ENCODE measurements around the gene FDPS.
A peak's percentile ranks its signal among the peaks of the same experiment; 100 is the strongest.
"Not testable (repeated sequence)": the region's sequence is repeated elsewhere in the genome, so short reads cannot be mapped to it uniquely, and the experiment has no call there.

Gene FDPS

GRCh38 chr1:155322571-155322952 is 13.9 kb downstream of the FDPS start:
- no peaks in the 10 kb centered on the region for H3K9me3 ChIP-seq (ENCODE audit: control insufficient read depth, insufficient read depth, low read length)
- no peak overlapping the region for H3K9ac ChIP-seq (ENCODE audit: low read depth, low read length)
- peaks cover 6% of the 10 kb centered on the region for H3K36me3 ChIP-seq (ENCODE audit: control insufficient read depth, insufficient read depth, low read length)
- peaks cover 16% of the 10 kb centered on the region for H3K4me1 ChIP-seq (ENCODE audit: control insufficient read depth, insufficient read depth, low read length)
- H3K27me3 ChIP-seq (ENCODE audit: control insufficient read depth, insufficient read depth, low read length), result peaks cover 12% of the 10 kb centered on the region
- H3K4me3 ChIP-seq (ENCODE audit: low read depth, low read length), result peak overlapping the region; percentile 97

- Histone ChIP-seq H3K27me3 (ENCODE audit: control insufficient read depth, insufficient read depth, low read length) (peaks cover 12% of the 10 kb centered on the region), H3K36me3 (ENCODE audit: control insufficient read depth, insufficient read depth, low read length) (peaks cover 10% of the 10 kb centered on the region), H3K4me3 (ENCODE audit: low read depth, low read length) (peak overlapping the region; percentile 97), H3K9ac (ENCODE audit: low read depth, low read length) (no peak overlapping the region), H3K9me3 (ENCODE audit: control insufficient read depth, insufficient read depth, low read length) (no peaks in the 10 kb centered on the region), H3K4me1 (ENCODE audit: control insufficient read depth, insufficient read depth, low read length) (peaks cover 16% of the 10 kb centered on the region)
Observed at GRCh38 chr1:155322953-155323728, 14.5 kb downstream of the FDPS start.

DNA sequence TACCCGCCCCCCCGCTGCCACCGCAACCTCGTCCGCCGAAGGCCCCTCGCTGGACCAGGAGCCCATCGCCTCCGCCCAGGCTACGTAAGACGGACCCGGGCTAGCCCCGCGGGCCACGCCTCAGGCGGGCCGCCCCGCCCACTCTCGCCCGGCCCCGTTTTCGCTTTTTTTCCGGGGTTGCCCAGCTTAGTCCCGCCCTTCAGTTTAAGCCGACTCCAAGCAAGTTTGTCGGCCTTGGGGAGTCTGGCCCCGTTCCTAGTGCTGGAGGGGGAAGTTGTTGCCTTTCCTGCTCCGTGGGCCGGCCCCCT is 15.0 kb downstream of the FDPS start:
- no peaks in the 10 kb centered on the region for H3K9me3 ChIP-seq (ENCODE audit: control insufficient read depth, insufficient read depth, low read length)
- peaks cover 12% of the 10 kb centered on the region for H3K27me3 ChIP-seq (ENCODE audit: control insufficient read depth, insufficient read depth, low read length)
- H3K9ac ChIP-seq (ENCODE audit: low read depth, low read length), result peak overlapping the region; percentile 74
- peaks cover 16% of the 10 kb centered on the region for H3K4me1 ChIP-seq (ENCODE audit: control insufficient read depth, insufficient read depth, low read length)
- peak overlapping the region; percentile 97 for H3K4me3 ChIP-seq (ENCODE audit: low read depth, low read length)
- H3K36me3 ChIP-seq (ENCODE audit: control insufficient read depth, insufficient read depth, low read length), result peaks cover 14% of the 10 kb centered on the region

DNA sequence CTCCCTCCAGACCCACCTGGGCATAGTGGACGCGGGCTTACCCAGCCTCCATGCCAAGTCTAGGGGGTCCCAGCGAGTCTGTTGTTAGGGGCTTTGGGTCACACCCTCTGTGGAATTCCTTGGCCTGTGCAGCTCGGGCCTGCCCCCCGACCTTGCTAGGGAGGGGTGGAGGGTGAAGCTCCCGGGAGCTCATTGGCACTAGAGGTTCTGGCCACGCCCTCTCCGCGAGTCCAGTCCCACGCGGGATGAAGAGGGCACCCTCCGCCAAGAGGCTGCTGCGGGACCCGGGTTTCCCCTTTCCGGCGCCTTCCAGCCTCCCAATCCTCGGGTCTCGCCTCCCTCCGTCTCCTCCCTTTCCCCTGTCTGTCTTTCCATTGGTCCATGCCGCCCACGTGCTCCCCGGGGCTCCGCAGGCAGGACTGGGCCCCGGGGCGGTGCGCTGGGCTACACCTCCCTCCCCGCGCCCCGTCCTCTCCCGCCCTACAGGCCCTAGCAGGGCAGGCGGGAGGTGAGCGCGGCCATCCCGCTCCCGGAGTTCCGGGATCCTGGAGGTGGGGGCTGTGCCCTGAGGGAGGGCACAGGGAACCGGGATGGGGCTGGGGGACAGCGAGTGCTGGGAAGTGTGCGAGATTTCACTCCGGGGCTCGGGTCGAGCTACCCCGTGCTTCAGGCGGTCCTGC is 15.5 kb downstream of the FDPS start:
- Histone ChIP-seq H3K9me3 (ENCODE audit: control insufficient read depth, insufficient read depth, low read length) (no peaks in the 10 kb centered on the region), H3K36me3 (ENCODE audit: control insufficient read depth, insufficient read depth, low read length) (peaks cover 14% of the 10 kb centered on the region), H3K27me3 (ENCODE audit: control insufficient read depth, insufficient read depth, low read length) (peaks cover 12% of the 10 kb centered on the region), H3K4me1 (ENCODE audit: control insufficient read depth, insufficient read depth, low read length) (peaks cover 16% of the 10 kb centered on the region), H3K9ac (ENCODE audit: low read depth, low read length) (peak overlapping the region; percentile 74), H3K4me3 (ENCODE audit: low read depth, low read length) (peak overlapping the region; percentile 97)

DNA sequence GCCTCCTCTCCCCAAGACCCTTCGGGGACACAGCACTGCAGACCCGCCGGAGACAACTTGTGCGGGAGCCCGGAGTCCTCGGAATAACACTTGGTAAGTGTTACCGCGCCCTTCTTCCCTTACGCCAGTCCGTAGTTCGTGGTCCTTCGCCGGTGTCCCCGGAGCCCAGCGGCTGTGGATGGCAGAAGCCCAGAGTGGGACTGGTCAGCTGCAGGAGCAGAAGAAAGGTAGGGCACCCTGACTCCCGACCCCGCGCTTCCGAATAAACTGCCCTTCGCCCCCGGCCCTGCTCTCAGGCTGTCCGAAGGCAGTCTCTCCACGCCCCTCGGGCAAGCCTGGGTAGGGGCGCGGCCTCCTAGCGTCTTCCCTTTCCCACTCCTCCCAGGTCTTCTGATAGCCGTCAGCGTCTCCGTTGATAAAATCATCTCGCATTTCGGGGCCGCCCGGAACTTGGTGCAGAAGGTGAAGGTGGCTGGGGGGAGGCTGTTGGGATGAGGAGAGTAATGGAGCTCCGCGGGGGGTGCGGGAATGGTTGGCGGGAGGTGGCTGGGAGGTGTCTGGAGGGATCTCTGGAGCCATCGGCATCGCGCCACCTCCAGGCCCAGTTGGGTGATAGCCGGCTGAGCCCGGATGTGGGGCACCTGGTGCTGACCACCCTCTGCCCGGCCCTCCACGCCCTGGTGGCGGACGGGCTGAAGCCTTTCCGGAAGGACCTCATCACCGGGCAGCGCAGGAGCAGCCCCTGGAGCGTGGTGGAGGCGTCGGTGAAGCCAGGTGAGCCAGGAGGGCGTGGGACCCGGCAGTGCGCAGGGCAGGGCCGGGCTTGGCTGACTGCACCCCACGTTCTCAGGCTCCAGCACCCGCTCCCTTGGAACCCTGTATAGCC is 16.3 kb downstream of the FDPS start:
- H3K9me3 ChIP-seq (ENCODE audit: control insufficient read depth, insufficient read depth, low read length), result no peaks in the 10 kb centered on the region
- H3K4me3 ChIP-seq (ENCODE audit: low read depth, low read length), result peak overlapping the region; percentile 97
- H3K36me3 ChIP-seq (ENCODE audit: control insufficient read depth, insufficient read depth, low read length), result peaks cover 16% of the 10 kb centered on the region
- H3K9ac ChIP-seq (ENCODE audit: low read depth, low read length), result peak overlapping the region; percentile 74
- H3K4me1 ChIP-seq (ENCODE audit: control insufficient read depth, insufficient read depth, low read length), result peaks cover 15% of the 10 kb centered on the region
- H3K27me3 ChIP-seq (ENCODE audit: control insufficient read depth, insufficient read depth, low read length), result peaks cover 12% of the 10 kb centered on the region

DNA sequence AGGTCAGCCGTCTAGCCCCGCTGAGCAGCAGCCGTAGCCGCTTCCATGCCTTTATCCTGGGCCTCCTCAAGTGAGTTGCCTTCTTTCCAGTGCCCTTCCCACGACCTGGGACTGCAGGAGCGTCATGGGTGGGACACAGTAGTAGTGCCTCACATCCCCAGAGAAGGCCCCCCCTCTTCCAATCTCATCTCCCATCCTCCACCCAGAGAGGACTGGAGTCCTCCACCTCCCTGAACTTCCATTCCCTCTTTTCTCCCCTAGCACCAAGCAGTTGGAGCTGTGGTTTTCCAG is 16.9 kb downstream of the FDPS start:
- peak overlapping the region; percentile 97 for H3K4me3 ChIP-seq (ENCODE audit: low read depth, low read length)
- H3K4me1 ChIP-seq (ENCODE audit: control insufficient read depth, insufficient read depth, low read length), result peaks cover 12% of the 10 kb centered on the region
- H3K36me3 ChIP-seq (ENCODE audit: control insufficient read depth, insufficient read depth, low read length), result peaks cover 21% of the 10 kb centered on the region
- H3K9me3 ChIP-seq (ENCODE audit: control insufficient read depth, insufficient read depth, low read length), result no peaks in the 10 kb centered on the region
- H3K27me3 ChIP-seq (ENCODE audit: control insufficient read depth, insufficient read depth, low read length), result peaks cover 12% of the 10 kb centered on the region
- H3K9ac ChIP-seq (ENCODE audit: low read depth, low read length), result no peak overlapping the region

- peaks cover 26% of the 10 kb centered on the region for H3K36me3 ChIP-seq (ENCODE audit: control insufficient read depth, insufficient read depth, low read length)
- peaks cover 12% of the 10 kb centered on the region for H3K4me1 ChIP-seq (ENCODE audit: control insufficient read depth, insufficient read depth, low read length)
- H3K4me3 ChIP-seq (ENCODE audit: low read depth, low read length), result no peak overlapping the region
- no peaks in the 10 kb centered on the region for H3K9me3 ChIP-seq (ENCODE audit: control insufficient read depth, insufficient read depth, low read length)
- no peak overlapping the region for H3K9ac ChIP-seq (ENCODE audit: low read depth, low read length)
- H3K27me3 ChIP-seq (ENCODE audit: control insufficient read depth, insufficient read depth, low read length), result peaks cover 12% of the 10 kb centered on the region
Observed at GRCh38 chr1:155326020-155326526, 17.4 kb downstream of the FDPS start.

DNA sequence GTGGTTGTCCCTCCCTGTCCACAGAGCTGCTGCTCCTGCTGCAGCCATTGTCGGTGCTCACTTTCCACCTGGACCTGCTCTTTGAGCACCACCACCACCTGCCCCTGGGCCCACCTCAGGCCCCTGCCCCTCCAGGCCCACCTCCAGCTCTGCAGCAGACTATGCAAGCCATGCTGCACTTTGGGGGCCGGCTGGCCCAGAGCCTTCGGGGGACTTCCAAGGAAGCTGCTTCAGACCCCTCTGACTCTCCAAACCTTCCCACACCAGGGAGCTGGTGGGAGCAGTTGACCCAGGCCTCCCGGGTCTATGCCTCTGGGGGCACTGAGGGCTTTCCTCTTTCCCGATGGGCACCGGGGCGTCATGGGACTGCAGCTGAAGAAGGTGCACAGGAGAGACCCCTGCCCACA is 18.0 kb downstream of the FDPS start:
- Histone ChIP-seq H3K27me3 (ENCODE audit: control insufficient read depth, insufficient read depth, low read length) (peaks cover 8% of the 10 kb centered on the region), H3K4me1 (ENCODE audit: control insufficient read depth, insufficient read depth, low read length) (peaks cover 10% of the 10 kb centered on the region), H3K9ac (ENCODE audit: low read depth, low read length) (no peak overlapping the region), H3K36me3 (ENCODE audit: control insufficient read depth, insufficient read depth, low read length) (peaks cover 30% of the 10 kb centered on the region), H3K9me3 (ENCODE audit: control insufficient read depth, insufficient read depth, low read length) (no peaks in the 10 kb centered on the region), H3K4me3 (ENCODE audit: low read depth, low read length) (no peak overlapping the region)

- no peaks in the 10 kb centered on the region for H3K9me3 ChIP-seq (ENCODE audit: control insufficient read depth, insufficient read depth, low read length)
Observed at GRCh38 chr1:155327981-155328380, 19.3 kb downstream of the FDPS start.

DNA sequence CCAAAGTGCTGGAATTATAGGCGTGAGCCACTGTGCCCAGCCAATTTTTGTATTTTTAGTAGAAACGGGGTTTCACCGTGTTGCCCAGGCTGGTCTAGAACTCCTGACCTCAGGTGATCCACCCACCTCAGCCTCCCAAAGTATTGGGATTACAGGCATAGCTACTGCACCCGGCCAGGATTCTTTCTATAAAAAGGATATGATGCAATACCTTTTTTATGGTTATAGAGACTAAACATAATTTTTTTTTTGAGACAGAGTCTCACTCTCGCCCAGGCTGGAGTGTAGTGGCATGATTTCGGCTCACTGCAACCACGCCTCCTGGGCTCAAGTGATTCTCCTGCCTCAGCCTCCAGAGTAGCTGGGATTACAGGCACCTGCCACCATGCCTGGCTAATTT is 20.2 kb downstream of the FDPS start:
- H3K27me3 ChIP-seq (ENCODE audit: control insufficient read depth, insufficient read depth, low read length); H3K9ac ChIP-seq (ENCODE audit: low read depth, low read length); H3K4me3 ChIP-seq (ENCODE audit: low read depth, low read length); H3K9me3 ChIP-seq (ENCODE audit: control insufficient read depth, insufficient read depth, low read length); H3K4me1 ChIP-seq (ENCODE audit: control insufficient read depth, insufficient read depth, low read length): not testable (repeated sequence)
- H3K36me3 ChIP-seq (ENCODE audit: control insufficient read depth, insufficient read depth, low read length), result peaks cover 30% of the 10 kb centered on the region

More at GRCh38 chr1:155327981-155328380, 19.3 kb downstream of the FDPS start:
- Histone ChIP-seq H3K36me3 (ENCODE audit: control insufficient read depth, insufficient read depth, low read length) (peaks cover 30% of the 10 kb centered on the region), H3K4me3 (ENCODE audit: low read depth, low read length) (no peak overlapping the region), H3K4me1 (ENCODE audit: control insufficient read depth, insufficient read depth, low read length) (peaks cover 2% of the 10 kb centered on the region), H3K27me3 (ENCODE audit: control insufficient read depth, insufficient read depth, low read length) (no peaks in the 10 kb centered on the region), H3K9ac (ENCODE audit: low read depth, low read length) (no peak overlapping the region)

GRCh38 chr1:155329980-155330598 is 21.4 kb downstream of the FDPS start:
- H3K27me3 ChIP-seq (ENCODE audit: control insufficient read depth, insufficient read depth, low read length), result no peaks in the 10 kb centered on the region
- H3K4me3 ChIP-seq (ENCODE audit: low read depth, low read length), result no peak overlapping the region
- H3K9me3 ChIP-seq (ENCODE audit: control insufficient read depth, insufficient read depth, low read length), result no peaks in the 10 kb centered on the region
- H3K4me1 ChIP-seq (ENCODE audit: control insufficient read depth, insufficient read depth, low read length), result peaks cover 2% of the 10 kb centered on the region
- peaks cover 30% of the 10 kb centered on the region for H3K36me3 ChIP-seq (ENCODE audit: control insufficient read depth, insufficient read depth, low read length)
- H3K9ac ChIP-seq (ENCODE audit: low read depth, low read length), result no peak overlapping the region

Measured in iPS-15b (cell line).